ENCODE data around the gene SETD1B. TPM values are rescaled to one million over a fixed set of nuclear protein-coding genes. Genes with fewer than 3 reads are reported as not detected.

SETD1B gene
- total RNA-seq, 1 donor from 2014 or later = 3.4 TPM

- peak; percentile 94 for DNase-seq (ENCODE audit: low spot score)
These were observed 8.5 kb upstream of the SETD1B start for GRCh38 chr12:121795034-121795968.

- DNase-seq (ENCODE audit: low spot score) = peak; percentile 86
These were observed 6.7 kb upstream of the SETD1B start for GRCh38 chr12:121796855-121797751.

DNA sequence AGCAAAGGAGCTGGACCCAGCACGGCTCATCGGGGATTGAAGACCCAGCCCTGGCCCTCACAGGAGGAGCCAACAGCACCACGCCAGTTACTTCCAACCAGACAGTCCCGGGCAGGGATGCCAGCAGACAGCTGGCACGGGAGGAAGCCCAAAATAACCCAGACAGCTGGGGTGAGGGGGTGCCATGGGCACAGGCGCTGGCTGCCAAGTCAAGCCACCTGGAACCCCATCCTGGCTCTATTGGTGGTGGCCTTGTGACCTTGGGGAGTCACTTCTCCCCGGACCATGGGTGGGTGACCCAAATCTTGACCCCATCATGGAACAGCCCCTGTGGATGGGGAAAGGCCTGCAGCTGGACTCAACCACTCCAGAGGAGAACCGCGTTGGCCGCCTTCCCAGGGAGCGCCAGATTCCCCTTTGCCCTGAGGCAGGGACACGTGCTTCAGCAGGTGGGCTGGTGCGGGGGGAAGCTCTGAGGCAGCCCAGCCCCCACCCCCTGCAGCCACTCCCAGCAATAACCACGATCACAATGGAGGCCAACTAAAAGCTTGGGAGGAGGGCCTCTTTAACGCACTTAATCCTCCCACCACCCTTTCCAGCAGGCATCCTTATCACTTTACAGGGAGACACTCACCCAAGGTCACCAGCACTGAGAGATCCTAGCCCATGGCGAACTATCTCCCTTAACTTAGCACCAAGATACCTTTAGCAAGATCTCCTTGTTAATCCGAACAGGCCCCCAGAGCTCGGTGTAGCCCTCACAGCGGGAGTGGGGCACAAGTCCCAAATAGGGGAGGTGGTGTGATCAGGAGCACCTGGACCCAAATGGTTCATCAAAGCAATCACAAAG, 5.6 kb upstream of the SETD1B start:
- DNase-seq (ENCODE audit: low spot score) = no peak

DNA sequence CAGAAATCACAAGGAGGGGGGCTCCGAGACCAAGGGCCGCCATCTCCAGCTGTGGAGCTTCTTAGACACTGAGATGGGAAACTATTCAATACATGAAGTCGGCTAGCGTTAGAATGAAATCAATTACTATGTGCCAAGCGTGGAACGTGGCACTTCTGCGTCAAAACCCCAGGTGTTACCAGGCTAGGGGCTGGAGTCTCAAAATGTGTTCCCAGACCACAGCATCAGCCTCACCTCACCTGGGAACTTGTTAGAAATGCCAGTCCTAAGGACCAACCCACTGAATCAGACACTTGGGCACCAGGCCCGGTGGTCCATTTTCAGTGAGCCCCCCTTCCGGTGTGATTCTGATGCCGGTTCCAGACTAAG, 5.0 kb upstream of the SETD1B start:
- DNase-seq (ENCODE audit: low spot score) = no peak

DNA sequence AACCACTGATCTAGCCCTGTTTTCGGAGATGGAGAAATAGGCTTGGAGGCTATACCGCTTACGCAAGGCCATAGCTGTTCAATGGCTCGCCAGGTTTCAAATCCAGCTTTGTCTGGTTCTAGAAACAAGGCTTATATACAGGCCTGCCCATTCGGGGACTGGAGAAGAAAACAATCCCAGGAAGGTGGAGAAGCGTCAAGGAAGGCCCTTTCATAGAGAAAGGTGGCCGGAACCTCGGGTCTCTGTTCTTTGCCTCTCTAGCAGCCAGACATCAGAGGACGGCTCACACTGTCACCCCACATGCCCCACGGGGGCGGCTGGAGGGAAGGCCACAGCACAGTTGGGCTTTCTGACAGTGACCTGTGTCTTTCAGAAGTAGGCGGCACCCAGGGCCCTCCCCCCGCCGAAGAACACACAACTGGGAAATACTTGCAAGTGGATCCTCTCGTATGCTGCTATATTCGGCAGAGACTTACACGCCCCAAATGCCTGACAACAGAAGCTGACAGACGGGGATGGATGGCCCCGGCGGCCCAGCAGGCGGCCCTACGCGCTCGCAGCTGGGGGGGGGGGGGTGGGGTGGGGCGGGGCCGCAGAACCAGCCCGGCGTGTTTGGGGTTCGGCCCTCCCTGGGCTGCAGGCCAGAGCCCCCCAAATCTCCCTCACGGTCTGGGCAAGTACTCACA, 4.5 kb upstream of the SETD1B start:
- DNase-seq (ENCODE audit: low spot score) = peak; percentile 87

- DNase-seq (ENCODE audit: low spot score) = peak; percentile 93
These were observed 3.7 kb upstream of the SETD1B start for GRCh38 chr12:121799842-121800693.

GRCh38 chr12:121800694-121801594, 2.9 kb upstream of the SETD1B start:
- DNase-seq (ENCODE audit: low spot score) = peak; percentile 85

- peak; percentile 67 for DNase-seq (ENCODE audit: low spot score)
These were observed 2.0 kb upstream of the SETD1B start for GRCh38 chr12:121801595-121802484.

GRCh38 chr12:121802485-121802842, 1.3 kb upstream of the SETD1B start:
- no peak for DNase-seq (ENCODE audit: low spot score)

GRCh38 chr12:121802843-121803698, 738 bp upstream of the SETD1B start:
- DNase-seq (ENCODE audit: low spot score) = peak; percentile 97

- DNase-seq (ENCODE audit: low spot score) = no peak
These were observed 755 bp downstream of the SETD1B start for GRCh38 chr12:121804417-121805111.

- DNase-seq (ENCODE audit: low spot score) = no peak
These were observed 1.6 kb downstream of the SETD1B start for GRCh38 chr12:121805171-121806008.

GRCh38 chr12:121806009-121806545, 2.3 kb downstream of the SETD1B start:
- DNase-seq (ENCODE audit: low spot score) = no peak

DNA sequence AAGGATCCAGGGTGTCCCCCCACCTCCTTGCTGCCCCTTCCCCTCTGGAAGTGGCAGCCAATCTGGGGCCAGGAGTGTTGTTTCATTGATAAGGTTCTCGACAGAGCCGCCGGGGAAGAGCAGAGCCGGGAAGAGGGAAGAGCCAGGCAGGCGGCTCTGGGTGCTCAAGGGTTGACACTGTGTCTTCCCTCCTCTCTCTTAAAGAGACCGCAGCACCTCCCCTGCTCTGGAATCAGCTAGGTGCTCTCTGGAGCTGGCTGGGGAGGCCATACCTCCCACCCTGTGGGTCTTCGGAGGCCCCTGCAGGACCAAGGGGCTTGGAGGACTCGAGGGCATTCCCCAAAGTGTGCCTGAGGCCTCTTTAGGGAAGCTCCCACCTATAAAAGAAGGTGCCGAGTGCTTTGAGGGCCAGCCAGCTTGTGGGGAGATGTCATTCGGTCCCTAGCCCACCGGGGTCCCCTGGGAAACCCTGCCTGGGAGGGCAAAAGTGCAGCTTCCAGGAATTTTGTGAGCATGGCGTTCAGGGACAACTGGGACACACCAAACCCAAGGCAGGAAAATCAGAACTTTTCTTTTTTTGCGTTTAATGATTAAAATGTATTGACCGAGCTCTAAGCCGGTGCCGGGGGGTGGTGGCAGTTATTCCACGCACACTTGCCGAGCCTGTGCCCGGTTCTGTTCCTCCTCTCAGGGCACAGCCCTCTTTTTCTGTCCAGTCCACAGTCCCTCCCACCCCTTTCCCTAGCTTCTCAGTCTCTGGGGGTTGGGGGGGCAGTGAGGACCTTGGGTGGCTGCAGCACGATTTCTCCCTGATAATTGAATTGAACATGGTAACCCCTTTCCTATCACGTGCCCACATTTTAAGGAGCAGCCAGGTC, 3.0 kb downstream of the SETD1B start:
- DNase-seq (ENCODE audit: low spot score) = peak; percentile 60

Measured in umbilical cord (tissue), 2 donors.